Measurements from ENCODE around the gene PFKFB3.
"Not testable (repeated sequence)": the region's sequence is repeated elsewhere in the genome, so short reads cannot be mapped to it uniquely, and the experiment has no call there.

DNA sequence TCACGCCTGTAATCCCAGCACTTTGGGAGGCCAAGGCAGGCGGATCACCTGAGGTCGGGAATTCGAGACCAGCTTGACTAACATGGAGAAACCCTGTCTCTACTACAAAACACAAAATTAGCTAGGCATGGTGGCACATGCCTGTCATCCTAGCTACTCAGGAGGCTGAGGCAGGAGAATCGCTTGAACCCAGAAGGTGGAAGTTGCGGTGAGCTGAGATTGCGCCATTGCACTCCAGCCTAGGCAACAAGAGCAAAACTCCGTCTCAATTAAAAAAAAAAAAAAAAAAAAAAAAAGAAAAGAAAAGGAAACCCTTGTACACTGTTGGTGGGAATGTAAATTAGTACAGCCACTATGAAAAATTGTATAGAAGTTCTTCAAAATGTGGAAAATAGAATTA, 46.2 kb downstream of the PFKFB3 start:
- TF ChIP-seq, protein P1, sequence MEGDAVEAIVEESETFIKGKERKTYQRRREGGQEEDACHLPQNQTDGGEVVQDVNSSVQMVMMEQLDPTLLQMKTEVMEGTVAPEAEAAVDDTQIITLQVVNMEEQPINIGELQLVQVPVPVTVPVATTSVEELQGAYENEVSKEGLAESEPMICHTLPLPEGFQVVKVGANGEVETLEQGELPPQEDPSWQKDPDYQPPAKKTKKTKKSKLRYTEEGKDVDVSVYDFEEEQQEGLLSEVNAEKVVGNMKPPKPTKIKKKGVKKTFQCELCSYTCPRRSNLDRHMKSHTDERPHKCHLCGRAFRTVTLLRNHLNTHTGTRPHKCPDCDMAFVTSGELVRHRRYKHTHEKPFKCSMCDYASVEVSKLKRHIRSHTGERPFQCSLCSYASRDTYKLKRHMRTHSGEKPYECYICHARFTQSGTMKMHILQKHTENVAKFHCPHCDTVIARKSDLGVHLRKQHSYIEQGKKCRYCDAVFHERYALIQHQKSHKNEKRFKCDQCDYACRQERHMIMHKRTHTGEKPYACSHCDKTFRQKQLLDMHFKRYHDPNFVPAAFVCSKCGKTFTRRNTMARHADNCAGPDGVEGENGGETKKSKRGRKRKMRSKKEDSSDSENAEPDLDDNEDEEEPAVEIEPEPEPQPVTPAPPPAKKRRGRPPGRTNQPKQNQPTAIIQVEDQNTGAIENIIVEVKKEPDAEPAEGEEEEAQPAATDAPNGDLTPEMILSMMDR (IDR thresholded peaks at IDR 0.05; ENCODE audit: low read depth, low read length, poor library complexity, severe bottlenecking) = not testable (repeated sequence)
- not testable (repeated sequence) for TF ChIP-seq EZH2phosphoT487 (IDR thresholded peaks at IDR 0.05; ENCODE audit: borderline replicate concordance, low read length)
